GM12801 (cell line): Measurements from ENCODE around the gene METTL16.

Source experiments
- TF ChIP-seq, protein P1 (sequence below): IDR thresholded peaks from one replicate; pipeline ENCODE4 v1.5.1; 2011; ENCODE audit warnings: control low read depth; ENCODE audit not compliant: insufficient read length; ENCODE audit errors: extremely low read depth

The METTL16 gene

DNA sequence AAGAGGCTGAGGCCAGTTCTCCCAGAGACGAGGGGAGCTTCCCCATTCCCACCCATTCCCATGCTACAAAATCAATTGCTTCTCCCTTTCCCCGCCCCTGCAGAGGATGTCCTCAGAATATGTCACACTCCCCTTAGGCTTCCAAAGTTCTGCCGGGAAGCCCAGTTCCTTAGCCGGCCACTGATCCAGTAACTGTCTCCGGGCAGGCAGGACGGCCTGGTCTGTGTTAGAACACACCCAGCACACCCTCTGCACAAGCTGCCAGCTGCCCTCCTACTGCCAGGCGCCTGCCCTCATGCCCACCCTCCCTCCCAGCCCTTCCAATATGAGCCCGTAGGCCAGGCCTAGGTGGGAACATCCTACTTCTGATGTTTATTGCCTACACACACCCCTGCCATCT is 143.3 kb downstream of the METTL16 start:
- TF ChIP-seq, protein P1, sequence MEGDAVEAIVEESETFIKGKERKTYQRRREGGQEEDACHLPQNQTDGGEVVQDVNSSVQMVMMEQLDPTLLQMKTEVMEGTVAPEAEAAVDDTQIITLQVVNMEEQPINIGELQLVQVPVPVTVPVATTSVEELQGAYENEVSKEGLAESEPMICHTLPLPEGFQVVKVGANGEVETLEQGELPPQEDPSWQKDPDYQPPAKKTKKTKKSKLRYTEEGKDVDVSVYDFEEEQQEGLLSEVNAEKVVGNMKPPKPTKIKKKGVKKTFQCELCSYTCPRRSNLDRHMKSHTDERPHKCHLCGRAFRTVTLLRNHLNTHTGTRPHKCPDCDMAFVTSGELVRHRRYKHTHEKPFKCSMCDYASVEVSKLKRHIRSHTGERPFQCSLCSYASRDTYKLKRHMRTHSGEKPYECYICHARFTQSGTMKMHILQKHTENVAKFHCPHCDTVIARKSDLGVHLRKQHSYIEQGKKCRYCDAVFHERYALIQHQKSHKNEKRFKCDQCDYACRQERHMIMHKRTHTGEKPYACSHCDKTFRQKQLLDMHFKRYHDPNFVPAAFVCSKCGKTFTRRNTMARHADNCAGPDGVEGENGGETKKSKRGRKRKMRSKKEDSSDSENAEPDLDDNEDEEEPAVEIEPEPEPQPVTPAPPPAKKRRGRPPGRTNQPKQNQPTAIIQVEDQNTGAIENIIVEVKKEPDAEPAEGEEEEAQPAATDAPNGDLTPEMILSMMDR = no peak

DNA sequence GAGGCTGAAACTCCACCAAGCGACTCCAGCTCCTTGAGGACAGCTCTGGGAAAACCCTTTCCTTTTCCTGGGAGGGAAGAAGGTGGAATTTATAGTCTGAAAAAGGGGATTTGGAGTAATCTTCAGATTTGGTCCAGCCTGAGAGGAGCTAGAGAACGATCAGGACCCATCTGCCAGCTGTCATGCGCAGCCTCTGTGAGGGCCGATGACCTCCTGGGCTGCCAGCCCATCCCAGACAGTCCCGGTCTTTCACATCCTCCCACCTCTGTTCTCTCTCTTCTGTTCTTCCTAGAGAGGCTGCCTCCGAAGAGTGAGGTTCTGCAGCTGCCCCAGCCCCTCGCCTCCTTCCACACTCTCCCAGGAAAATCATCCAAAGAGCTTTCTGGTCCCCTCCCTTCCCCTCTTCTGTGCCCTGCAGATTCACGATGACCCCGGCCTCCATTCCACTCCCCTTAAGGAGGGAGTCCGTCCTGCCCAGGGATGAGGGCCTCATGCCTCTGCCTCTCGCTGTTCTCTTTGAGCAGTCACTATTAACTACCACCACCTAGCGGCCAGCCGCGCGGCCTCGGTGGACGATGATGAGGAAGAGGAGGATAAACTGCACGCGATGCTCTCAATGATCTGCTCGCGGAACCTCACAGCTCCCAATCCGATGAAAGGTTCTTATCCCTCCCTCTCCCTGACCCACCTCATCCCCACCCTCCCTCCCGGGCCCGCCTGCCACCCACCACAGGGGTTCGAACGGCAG is 144.8 kb downstream of the METTL16 start:
- TF ChIP-seq, protein P1 = no peak
